ENCODE data around the gene ULK2.

The ULK2 gene

DNA sequence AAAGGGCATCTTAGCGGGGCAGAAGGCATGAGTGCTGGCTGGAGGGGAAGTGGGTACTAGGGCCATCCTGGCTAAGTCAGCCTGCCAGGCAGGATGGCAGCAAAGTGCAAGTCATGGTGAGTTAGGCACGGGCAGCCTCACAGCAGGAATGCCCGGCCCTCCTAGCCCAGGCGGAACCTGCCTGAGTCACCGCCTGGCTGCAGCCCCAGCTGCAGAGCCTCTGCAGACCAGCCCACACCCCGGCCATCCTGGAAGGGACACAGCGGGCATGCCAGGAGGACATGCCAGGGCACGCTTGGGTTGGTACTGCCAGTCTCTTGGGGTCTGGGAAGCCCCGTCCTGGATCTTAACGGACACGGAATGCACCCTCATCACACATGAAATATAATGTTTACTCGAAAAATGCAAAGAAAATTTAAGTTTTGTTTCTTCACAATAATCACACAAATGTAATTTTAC is 114.7 kb downstream of the ULK2 start:
- DNase-seq (ENCODE audit: low read depth) = no peak
- TF ChIP-seq, protein P1, sequence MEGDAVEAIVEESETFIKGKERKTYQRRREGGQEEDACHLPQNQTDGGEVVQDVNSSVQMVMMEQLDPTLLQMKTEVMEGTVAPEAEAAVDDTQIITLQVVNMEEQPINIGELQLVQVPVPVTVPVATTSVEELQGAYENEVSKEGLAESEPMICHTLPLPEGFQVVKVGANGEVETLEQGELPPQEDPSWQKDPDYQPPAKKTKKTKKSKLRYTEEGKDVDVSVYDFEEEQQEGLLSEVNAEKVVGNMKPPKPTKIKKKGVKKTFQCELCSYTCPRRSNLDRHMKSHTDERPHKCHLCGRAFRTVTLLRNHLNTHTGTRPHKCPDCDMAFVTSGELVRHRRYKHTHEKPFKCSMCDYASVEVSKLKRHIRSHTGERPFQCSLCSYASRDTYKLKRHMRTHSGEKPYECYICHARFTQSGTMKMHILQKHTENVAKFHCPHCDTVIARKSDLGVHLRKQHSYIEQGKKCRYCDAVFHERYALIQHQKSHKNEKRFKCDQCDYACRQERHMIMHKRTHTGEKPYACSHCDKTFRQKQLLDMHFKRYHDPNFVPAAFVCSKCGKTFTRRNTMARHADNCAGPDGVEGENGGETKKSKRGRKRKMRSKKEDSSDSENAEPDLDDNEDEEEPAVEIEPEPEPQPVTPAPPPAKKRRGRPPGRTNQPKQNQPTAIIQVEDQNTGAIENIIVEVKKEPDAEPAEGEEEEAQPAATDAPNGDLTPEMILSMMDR (IDR thresholded peaks at IDR 0.05; ENCODE audit: low read depth, low read length, missing control alignments) = no peak
- no peak overlapping the region for H3K4me3 ChIP-seq (ENCODE audit: low read depth, low read length)

DNA sequence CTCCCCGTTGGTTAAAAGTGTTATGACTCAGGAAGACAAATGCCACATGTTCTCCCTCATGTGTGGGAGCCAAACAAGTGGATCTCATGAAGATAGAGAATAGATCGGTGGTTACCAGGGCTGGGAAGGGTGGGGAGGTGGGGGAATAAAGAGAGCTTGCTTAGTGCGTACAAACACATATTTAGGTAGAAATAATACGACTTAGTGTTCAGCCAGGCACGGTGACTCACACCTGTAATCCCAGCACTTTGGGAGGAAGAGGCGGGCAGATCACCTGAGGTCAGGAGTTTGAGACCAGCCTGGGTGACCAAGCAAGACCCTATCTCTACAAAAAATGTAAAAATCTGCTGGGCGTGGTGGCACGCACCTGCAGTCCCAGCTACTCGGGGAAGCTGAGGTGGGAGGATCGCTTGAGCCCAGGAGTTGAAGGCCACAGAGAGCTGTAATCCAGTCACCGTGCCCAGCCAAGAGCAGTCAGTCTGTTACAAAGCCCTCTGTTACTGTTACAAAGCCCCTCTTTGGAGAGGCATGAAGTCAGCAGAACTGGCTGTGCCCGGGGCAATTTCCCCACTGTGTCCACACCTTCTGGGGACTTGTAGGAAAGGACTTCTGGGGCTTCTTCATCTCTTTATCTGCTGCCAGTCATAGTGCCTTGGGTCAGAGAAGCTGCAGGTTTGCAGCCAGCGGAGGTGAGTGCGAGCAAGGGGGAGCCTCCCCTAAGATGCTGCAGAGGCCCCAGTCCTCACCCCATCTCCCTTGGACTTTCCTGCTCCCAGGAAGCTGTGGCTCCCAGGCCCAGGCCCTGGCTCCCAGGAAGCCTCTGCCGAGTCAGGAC is 115.3 kb downstream of the ULK2 start:
- no peak for DNase-seq (ENCODE audit: low read depth)
- TF ChIP-seq, protein P1 (IDR thresholded peaks at IDR 0.05; ENCODE audit: low read depth, low read length, missing control alignments) = no peak
- H3K4me3 ChIP-seq (ENCODE audit: low read depth, low read length) = no peak overlapping the region

DNA sequence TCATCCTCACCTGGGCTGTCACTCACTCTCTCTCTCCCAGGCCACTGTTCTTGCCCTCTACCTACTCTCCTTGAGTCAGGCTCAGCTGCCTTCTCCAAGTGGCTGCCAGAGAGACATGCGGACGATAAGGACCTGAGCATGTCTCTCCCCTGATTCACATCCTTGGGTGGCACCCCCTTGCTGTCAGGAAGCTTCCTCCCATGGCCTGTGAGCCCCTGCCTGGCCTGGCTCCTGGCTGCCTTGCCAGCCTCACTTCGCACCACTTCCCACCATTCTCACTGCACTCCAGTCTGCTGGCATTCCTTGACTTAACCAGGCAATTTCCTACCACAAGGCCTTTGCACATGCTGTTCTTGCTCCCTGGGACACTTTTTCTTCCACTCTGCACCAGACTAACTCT is 116.9 kb downstream of the ULK2 start:
- TF ChIP-seq, protein P1 (IDR thresholded peaks at IDR 0.05; ENCODE audit: low read depth, low read length, missing control alignments) = no peak
- DNase-seq (ENCODE audit: low read depth) = no peak
- H3K4me3 ChIP-seq (ENCODE audit: low read depth, low read length) = no peak overlapping the region

DNA sequence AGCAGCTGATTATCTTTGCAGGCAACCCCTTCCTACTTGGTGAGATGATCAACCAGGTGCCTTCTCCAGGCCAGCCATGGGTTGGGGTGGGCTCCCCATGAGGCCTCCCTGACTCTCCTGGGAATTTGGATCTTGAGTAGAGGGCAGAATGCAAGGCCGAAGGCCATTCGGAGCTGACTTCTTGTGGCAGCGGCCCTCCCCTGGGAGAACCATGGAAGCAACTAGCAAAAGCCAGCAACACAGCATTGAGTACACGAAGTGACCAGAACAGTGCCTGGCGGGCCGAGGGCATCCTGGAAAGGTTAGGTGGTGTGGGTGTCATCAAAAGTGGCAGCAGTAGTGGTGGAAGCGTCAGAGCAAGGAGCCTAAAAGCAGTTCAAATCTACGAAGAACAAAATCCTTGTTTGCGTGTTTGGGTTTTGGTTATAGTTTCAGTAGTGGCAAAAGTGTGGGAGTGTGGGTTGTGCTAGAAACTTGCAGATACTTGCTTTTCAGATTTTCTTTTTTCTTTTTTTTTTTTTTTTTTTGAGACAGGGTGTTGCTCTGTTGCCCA is 117.6 kb downstream of the ULK2 start:
- no peak overlapping the region for H3K4me3 ChIP-seq (ENCODE audit: low read depth, low read length)
- TF ChIP-seq, protein P1 (IDR thresholded peaks at IDR 0.05; ENCODE audit: low read depth, low read length, missing control alignments) = no peak
- DNase-seq (ENCODE audit: low read depth) = no peak

DNA sequence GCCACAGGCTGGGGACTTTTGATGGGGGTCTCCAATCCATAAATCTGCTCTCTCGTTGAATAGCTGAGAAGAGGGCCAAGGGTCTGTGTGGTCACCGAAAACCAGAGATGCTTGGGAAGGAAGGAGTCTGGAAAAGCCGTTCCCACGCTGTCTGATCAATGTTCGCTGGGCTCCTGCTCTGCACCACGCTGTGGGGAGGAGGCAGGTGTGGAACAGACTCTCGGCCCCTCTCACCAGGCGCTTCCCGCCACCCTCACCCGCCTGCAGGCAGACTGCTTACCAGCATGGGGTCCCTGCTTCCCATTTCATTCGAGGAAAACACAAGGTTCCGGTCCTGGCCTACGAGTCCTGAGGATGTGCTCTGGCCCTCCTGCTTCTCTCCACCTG is 118.9 kb downstream of the ULK2 start:
- no peak for DNase-seq (ENCODE audit: low read depth)
- H3K4me3 ChIP-seq (ENCODE audit: low read depth, low read length) = no peak overlapping the region
- TF ChIP-seq, protein P1 (IDR thresholded peaks at IDR 0.05; ENCODE audit: low read depth, low read length, missing control alignments) = no peak

DNA sequence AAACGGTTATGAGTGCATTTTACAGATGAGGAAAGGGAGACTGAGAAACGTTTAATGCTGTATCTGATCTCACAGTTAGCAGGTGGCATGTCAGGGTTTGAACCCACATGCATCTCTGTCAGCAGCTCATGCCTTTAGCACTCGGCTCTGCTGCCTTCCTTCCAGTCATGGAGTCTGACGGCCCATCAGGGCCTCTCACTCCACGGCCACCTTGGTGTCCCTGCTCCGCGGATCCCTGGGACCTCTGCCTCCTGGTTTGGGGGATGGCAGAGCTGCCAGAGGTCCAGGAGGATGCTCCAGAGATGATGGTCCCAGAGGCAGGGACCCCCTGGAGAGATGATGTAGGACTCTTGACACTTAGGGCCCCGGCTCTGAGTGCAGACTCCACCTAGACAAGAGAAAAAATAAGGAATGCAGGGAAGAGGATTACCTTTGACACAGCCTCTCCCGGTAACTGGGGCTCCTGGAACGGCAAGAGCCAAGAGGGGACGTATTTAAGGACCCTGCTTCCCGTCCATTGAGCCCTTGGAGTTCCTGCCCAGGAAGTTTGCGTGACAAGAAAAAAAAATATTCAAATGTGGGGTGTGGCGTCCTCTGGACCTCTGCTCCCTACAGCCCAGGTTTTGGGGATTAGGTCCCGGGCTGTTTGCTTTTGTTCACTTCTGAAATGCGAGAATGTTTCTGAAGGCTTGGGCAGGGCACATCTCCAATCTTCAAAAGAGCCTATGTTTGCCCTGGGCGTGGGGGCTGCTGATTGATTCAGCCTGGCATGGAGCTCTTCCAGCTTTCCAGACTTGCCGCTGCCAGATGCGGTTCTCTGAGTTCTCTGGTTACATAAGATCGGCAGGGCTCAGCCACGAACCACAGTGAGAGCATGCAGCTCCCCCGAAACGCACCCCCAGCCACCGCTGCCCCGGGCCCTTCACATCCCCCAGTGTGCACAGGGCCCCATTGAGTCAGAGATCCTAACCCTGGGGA is 119.6 kb downstream of the ULK2 start, which contains the start of gene ALDH3A1:
Gene ALDH3A1 (minus strand): TSS at position 470 of the 978 bp plus-strand sequence. CDS start 3,169 bp downstream, outside the sequence.
- DNase-seq (ENCODE audit: low read depth) = no peak
- TF ChIP-seq, protein P1 (IDR thresholded peaks at IDR 0.05; ENCODE audit: low read depth, low read length, missing control alignments) = no peak
- no peak within 1 kb of the TSS for H3K4me3 ChIP-seq (ENCODE audit: low read depth, low read length)

All from GM12864 (cell line).